ENCODE results near the gene RNF113A. TPM values are rescaled to one million over a fixed set of nuclear protein-coding genes. Genes with fewer than 3 reads are reported as not detected.
"Not testable (repeated sequence)": the region's sequence is repeated elsewhere in the genome, so short reads cannot be mapped to it uniquely, and the experiment has no call there.

Gene RNF113A
- total RNA-seq, 2 experiments from 2014 or later, result 29.1 to 29.5 TPM

- H3K4me3 Mint-ChIP-seq, result no peak overlapping the region
- no peak for DNase-seq
- H3K4me1 Mint-ChIP-seq (ENCODE audit: low read depth), result peaks cover 20% of the 10 kb centered on the region
- no peak overlapping the region for H3K27ac Mint-ChIP-seq
- no peaks in the 10 kb centered on the region for H3K27me3 Mint-ChIP-seq (ENCODE audit: low read depth)
- peaks cover 16% of the 10 kb centered on the region for H3K36me3 Mint-ChIP-seq (ENCODE audit: low read depth)
- no peak for ATAC-seq
- H3K9me3 Mint-ChIP-seq (ENCODE audit: insufficient read depth), result no peaks in the 10 kb centered on the region
- POLR2A ChIA-PET, result no interaction called here
- CTCF ChIA-PET, result no interaction called here
Observed at GRCh38 chrX:119826399-119826959, 45.1 kb downstream of the RNF113A start.

- H3K36me3 Mint-ChIP-seq (ENCODE audit: low read depth); H3K27me3 Mint-ChIP-seq (ENCODE audit: low read depth); H3K9me3 Mint-ChIP-seq (ENCODE audit: insufficient read depth); DNase-seq; CTCF ChIA-PET; ATAC-seq; H3K27ac Mint-ChIP-seq; H3K4me3 Mint-ChIP-seq; POLR2A ChIA-PET: not testable (repeated sequence)
- H3K4me1 Mint-ChIP-seq (ENCODE audit: low read depth), result peaks cover 20% of the 10 kb centered on the region
Observed at GRCh38 chrX:119824221-119824620, 47.3 kb downstream of the RNF113A start.

- peak; percentile 22 for DNase-seq
- H3K4me1 Mint-ChIP-seq (ENCODE audit: low read depth), result peaks cover 15% of the 10 kb centered on the region
- H3K27ac Mint-ChIP-seq, result peak overlapping the region; percentile 76
- peak overlapping the region; percentile 9 for H3K4me3 Mint-ChIP-seq
- CTCF ChIA-PET, result interaction anchor here (1.2 kb wide), 1 partner anchor 30 kb away, joined by 4 read pairs; the partner anchor contains the start of gene RPL39
- POLR2A ChIA-PET, result interaction anchor here (0.8 to 1.9 kb wide), 3 partner anchors 11 to 49 kb away, joined by 3 to 7 read pairs (median 4); partner anchors contain the start of gene RPL39
- ATAC-seq, result peak; percentile 98
- not testable (repeated sequence) for H3K27me3 Mint-ChIP-seq (ENCODE audit: low read depth); H3K36me3 Mint-ChIP-seq (ENCODE audit: low read depth); H3K9me3 Mint-ChIP-seq (ENCODE audit: insufficient read depth)
Observed at GRCh38 chrX:119821703-119822102, 49.8 kb downstream of the RNF113A start.

Other genes starting within 250 kb of the RNF113A start
- gene SEPTIN6, start 178.6 kb downstream of the RNF113A start, total RNA-seq, result 100 to 1,000 TPM; 303 to 312 TPM
- gene SOWAHD, start 113.1 kb downstream of the RNF113A start, total RNA-seq, result 1 to 10 TPM in 1 of 2 experiments, under 1 TPM in 1; 0.92 to 1.4 TPM
- gene RPL39, start 80.1 kb downstream of the RNF113A start, total RNA-seq, result 1,000 to 10,000 TPM; 1,775 to 1,899 TPM
- 10 to 100 TPM; 10.3 to 10.9 TPM for gene UPF3B, start 18.8 kb downstream of the RNF113A start, total RNA-seq
- gene NDUFA1, start 99 bp upstream of the RNF113A start, total RNA-seq, result 100 to 1,000 TPM; 110 to 111 TPM
- not detected for gene AKAP14, start 24.2 kb upstream of the RNF113A start, total RNA-seq
- gene NKAP, start 72.0 kb upstream of the RNF113A start, total RNA-seq, result 1 to 10 TPM; 6.5 to 7.6 TPM
- not detected for gene RHOXF2B, start 206.0 kb upstream of the RNF113A start, total RNA-seq
- not detected for gene RHOXF1, start 244.2 kb upstream of the RNF113A start, total RNA-seq